Measurements from ENCODE around the gene ATXN7L1. TPM values are rescaled to one million over a fixed set of nuclear protein-coding genes. Genes with fewer than 3 reads are reported as not detected.

The ATXN7L1 gene
- total and polyA plus RNA-seq, 2 of the 8 experiments (the other 6 are each of a cell fraction or from before 2014, with no cell fraction given): 14.3 to 34.0 TPM

DNA sequence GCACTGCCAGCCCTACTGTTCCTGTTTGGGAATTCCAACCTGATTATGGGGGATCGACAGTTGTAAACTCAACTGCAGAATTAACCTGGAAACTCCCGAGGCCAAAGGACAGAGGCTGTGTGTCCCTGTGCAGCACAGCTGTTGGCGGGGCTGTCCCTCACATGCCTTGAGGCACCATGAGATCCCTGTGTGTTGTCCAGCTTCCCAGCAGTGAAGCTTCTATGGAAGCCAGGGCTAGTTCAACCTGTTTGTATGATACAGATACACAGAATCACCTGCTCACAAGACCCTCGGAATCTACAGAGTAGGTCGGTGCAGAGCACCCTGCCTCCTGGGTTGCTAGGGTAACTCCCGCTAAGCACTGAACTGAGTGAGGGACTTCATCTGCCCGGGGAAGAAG is 234.1 kb downstream of the ATXN7L1 start (continued):
- TF ChIP-seq, protein P1, sequence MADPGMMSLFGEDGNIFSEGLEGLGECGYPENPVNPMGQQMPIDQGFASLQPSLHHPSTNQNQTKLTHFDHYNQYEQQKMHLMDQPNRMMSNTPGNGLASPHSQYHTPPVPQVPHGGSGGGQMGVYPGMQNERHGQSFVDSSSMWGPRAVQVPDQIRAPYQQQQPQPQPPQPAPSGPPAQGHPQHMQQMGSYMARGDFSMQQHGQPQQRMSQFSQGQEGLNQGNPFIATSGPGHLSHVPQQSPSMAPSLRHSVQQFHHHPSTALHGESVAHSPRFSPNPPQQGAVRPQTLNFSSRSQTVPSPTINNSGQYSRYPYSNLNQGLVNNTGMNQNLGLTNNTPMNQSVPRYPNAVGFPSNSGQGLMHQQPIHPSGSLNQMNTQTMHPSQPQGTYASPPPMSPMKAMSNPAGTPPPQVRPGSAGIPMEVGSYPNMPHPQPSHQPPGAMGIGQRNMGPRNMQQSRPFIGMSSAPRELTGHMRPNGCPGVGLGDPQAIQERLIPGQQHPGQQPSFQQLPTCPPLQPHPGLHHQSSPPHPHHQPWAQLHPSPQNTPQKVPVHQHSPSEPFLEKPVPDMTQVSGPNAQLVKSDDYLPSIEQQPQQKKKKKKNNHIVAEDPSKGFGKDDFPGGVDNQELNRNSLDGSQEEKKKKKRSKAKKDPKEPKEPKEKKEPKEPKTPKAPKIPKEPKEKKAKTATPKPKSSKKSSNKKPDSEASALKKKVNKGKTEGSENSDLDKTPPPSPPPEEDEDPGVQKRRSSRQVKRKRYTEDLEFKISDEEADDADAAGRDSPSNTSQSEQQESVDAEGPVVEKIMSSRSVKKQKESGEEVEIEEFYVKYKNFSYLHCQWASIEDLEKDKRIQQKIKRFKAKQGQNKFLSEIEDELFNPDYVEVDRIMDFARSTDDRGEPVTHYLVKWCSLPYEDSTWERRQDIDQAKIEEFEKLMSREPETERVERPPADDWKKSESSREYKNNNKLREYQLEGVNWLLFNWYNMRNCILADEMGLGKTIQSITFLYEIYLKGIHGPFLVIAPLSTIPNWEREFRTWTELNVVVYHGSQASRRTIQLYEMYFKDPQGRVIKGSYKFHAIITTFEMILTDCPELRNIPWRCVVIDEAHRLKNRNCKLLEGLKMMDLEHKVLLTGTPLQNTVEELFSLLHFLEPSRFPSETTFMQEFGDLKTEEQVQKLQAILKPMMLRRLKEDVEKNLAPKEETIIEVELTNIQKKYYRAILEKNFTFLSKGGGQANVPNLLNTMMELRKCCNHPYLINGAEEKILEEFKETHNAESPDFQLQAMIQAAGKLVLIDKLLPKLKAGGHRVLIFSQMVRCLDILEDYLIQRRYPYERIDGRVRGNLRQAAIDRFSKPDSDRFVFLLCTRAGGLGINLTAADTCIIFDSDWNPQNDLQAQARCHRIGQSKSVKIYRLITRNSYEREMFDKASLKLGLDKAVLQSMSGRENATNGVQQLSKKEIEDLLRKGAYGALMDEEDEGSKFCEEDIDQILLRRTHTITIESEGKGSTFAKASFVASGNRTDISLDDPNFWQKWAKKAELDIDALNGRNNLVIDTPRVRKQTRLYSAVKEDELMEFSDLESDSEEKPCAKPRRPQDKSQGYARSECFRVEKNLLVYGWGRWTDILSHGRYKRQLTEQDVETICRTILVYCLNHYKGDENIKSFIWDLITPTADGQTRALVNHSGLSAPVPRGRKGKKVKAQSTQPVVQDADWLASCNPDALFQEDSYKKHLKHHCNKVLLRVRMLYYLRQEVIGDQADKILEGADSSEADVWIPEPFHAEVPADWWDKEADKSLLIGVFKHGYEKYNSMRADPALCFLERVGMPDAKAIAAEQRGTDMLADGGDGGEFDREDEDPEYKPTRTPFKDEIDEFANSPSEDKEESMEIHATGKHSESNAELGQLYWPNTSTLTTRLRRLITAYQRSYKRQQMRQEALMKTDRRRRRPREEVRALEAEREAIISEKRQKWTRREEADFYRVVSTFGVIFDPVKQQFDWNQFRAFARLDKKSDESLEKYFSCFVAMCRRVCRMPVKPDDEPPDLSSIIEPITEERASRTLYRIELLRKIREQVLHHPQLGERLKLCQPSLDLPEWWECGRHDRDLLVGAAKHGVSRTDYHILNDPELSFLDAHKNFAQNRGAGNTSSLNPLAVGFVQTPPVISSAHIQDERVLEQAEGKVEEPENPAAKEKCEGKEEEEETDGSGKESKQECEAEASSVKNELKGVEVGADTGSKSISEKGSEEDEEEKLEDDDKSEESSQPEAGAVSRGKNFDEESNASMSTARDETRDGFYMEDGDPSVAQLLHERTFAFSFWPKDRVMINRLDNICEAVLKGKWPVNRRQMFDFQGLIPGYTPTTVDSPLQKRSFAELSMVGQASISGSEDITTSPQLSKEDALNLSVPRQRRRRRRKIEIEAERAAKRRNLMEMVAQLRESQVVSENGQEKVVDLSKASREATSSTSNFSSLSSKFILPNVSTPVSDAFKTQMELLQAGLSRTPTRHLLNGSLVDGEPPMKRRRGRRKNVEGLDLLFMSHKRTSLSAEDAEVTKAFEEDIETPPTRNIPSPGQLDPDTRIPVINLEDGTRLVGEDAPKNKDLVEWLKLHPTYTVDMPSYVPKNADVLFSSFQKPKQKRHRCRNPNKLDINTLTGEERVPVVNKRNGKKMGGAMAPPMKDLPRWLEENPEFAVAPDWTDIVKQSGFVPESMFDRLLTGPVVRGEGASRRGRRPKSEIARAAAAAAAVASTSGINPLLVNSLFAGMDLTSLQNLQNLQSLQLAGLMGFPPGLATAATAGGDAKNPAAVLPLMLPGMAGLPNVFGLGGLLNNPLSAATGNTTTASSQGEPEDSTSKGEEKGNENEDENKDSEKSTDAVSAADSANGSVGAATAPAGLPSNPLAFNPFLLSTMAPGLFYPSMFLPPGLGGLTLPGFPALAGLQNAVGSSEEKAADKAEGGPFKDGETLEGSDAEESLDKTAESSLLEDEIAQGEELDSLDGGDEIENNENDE (IDR thresholded peaks at IDR 0.05; ENCODE audit: insufficient replicate concordance, low read length): no peak
- TF ChIP-seq CREB1 (IDR thresholded peaks at IDR 0.05) (no peak), FOSL1 (IDR thresholded peaks at IDR 0.05; ENCODE audit: insufficient read depth, low read depth, low read length) (no peak), SIX5 (IDR thresholded peaks at IDR 0.05; ENCODE audit: low read depth, low read length) (no peak)
- TF ChIP-seq, protein P2, sequence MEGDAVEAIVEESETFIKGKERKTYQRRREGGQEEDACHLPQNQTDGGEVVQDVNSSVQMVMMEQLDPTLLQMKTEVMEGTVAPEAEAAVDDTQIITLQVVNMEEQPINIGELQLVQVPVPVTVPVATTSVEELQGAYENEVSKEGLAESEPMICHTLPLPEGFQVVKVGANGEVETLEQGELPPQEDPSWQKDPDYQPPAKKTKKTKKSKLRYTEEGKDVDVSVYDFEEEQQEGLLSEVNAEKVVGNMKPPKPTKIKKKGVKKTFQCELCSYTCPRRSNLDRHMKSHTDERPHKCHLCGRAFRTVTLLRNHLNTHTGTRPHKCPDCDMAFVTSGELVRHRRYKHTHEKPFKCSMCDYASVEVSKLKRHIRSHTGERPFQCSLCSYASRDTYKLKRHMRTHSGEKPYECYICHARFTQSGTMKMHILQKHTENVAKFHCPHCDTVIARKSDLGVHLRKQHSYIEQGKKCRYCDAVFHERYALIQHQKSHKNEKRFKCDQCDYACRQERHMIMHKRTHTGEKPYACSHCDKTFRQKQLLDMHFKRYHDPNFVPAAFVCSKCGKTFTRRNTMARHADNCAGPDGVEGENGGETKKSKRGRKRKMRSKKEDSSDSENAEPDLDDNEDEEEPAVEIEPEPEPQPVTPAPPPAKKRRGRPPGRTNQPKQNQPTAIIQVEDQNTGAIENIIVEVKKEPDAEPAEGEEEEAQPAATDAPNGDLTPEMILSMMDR (IDR thresholded peaks at IDR 0.05; ENCODE audit: control extremely low read depth in 1 of 3, insufficient read depth in 1 of 3, low read depth in 1 of 3, low read length in 3 of 3): no peak

Data from H1 (cell line).